NCI-H2171 (cell line): ENCODE data around the gene ZNF785.
"Not testable (repeated sequence)": the region's sequence is repeated elsewhere in the genome, so short reads cannot be mapped to it uniquely, and the experiment has no call there.

Experiments
- DNase-seq: peaks from one replicate; lab custom pipeline; 2025; lab: John Stamatoyannopoulos, UW

ZNF785 gene

DNA sequence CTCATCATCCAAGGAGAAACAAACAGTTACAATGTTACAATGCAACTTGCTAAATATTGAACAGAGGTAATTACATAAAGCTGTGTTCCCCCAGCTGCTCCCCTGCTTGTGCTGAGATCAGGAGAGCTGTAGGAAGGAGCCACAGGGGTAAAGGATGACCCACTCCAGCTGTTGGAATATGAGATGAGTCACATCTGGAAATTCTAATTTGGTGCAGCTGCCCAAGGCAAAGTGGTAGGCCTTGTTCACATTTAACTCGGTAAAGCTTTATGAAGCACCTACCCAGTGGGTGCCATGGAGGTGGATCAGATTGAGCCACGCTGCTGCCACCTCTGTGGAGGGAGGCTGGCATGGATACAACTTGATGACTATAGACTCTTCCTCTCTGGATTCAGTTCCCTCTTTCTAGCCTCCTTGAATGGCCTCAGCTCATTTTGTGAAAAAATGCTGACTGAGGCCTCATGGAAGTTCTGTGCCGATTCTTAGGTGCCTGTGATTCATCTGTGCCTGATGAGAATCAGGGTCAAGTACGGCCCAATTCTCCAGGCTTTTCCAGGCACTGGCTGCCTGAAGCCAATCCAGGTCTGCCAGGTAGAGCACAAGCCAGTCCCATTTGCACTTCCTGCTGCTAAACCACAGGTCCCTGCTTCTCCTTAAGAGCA, 17.2 kb upstream of the ZNF785 start:
- DNase-seq, result no peak

DNA sequence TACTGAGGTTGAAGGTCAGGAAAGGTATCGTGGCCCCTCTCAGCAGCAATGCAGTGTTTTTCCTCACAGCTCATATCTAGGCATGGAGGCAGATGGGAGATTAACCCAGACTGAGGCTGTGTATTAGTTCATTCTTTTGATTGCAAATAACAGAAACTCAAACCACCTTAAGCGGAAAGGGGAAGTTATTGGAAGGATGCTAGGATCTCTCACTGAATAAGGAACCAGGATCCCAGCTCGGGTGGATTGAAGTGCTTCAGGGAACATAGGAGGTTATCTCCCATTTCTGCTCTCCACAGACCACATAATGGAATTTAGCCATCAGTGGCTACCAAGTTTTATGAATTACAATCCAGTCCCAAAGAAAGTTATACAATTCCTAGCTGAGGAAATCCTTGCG, 16.5 kb upstream of the ZNF785 start:
- no peak for DNase-seq

DNA sequence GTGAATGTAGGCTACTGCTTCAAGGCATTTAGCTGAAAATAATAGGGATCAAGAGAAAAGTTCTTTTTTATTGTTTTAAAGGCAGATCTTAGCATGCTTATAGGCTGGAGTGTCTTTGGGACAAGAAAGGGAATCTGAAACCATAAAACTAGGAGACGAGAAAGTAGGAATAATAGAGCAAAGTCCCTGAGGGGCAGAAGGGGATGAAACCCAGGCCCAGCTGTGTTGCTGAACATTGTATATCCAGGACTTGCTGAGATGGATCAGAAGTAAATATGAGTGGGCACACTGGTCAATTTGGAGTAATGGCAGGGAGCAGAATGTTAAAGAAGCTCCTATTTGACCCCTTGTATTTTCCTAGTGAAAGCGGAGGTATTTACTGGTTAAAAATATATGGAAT, 15.4 kb upstream of the ZNF785 start:
- DNase-seq, result no peak

DNA sequence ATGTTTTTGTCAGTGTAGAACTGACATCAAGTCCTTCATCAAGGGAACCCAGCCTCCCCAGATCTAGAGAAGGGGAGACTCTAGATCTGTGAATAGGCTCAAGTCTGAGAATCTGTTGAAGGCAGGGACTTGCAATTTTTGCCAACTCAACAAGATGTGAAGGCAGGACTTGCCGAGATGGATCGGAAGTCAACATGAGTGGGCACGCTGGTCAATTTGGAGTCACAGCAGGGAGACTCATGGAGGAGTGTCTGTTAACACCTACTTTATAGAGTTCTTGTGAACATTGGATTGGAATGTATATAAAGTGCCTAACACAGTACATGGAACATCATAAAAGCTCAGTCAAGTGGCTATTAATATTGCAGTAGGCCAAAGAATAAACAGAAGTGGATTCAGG, 14.7 kb upstream of the ZNF785 start:
- DNase-seq, result no peak

DNA sequence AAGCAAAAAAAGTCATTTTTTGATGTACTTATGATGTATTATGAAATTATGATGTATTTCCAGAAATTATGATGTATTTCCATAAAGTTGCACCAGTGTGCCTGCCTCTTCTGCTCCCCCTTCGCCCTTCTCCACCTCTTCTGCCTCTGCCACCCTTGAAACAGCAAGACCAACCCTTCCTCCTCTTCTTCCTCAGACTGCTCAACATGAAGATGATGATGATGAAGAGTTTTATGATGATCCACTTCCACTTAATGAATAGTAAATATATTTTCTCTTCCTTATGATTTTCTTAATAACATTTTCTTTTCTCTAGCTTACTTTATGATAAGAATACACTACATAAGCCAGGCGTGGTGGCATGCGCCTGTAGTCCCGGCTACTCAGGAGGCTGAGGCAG, 7.4 kb upstream of the ZNF785 start:
- DNase-seq, result no peak

DNA sequence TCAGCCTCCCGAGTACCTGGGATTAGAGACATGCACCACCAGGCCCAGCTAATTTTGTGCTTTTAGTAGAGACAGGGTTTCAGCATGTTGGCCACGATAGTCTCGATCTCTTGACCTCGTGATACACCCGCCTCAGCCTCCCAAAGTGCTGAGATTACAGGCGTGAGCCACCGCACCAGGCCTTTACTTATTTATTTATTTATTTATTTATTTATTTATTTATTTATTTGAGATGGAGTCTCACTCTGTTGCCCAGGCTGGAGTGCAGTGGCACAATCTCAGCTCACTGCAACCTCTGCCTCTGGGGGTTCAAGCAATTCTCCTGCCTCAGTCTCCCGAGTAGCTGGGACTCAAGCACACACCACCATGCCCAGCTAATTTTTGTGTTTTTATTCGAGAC, 5.4 kb upstream of the ZNF785 start:
- not testable (repeated sequence) for DNase-seq

DNA sequence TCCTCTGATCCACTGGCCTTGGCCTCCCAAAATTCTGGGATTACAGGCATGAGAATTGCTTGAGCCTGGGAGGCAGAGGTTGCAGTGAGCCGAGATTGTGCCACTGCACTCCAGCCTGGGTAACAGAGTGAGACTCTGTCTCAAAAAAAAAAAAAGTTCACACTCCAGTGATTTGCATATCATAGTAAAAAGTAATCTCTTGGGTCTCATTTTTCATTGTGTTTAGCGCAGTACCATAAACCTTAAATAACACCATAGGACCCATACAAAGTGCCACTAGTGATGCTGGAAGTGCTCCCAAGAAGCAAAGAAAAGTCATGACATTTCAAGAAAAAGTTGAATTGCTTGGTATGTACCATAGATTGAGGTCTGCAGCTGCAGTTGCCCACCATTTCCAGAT, 4.1 kb upstream of the ZNF785 start:
- DNase-seq, result not testable (repeated sequence)

DNA sequence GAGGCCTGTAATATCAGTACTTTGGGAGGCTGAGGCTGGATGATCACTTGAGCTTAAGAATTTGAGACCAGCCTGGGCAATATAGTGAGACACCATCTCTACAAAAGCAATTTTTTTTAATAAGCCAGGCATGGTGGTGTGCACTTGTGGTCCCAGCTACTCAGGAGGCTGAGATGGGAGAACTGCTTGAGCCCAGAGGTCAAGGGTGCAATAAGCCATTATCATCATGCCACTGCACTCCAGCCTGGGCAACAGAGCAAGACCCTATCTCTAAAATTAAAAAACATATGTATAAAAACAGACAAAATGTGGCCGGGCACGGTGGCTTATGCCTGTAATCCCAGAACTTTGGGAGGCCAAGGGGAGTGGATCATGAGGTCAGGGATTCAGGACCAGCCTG, 3.2 kb upstream of the ZNF785 start:
- no peak for DNase-seq

DNA sequence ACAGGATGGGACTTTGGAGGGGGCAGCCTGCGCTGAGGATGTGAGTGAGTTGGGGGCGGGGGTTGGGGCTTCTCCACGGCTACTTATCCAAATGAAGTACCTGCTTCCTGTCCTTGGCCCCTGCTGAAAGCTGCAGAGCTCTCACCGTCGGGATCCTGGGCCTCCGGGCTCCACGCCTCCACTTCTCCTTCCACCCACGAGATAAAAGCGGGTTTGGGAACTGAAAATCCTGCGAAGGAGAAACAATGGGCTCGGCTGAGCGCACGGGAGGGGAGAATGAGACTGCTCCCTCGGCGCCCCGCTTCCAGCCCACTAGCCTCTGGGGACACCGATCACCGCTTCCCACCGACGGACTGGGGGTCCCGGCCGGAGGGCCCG, 486 bp downstream of the ZNF785 start:
- DNase-seq, result no peak

DNA sequence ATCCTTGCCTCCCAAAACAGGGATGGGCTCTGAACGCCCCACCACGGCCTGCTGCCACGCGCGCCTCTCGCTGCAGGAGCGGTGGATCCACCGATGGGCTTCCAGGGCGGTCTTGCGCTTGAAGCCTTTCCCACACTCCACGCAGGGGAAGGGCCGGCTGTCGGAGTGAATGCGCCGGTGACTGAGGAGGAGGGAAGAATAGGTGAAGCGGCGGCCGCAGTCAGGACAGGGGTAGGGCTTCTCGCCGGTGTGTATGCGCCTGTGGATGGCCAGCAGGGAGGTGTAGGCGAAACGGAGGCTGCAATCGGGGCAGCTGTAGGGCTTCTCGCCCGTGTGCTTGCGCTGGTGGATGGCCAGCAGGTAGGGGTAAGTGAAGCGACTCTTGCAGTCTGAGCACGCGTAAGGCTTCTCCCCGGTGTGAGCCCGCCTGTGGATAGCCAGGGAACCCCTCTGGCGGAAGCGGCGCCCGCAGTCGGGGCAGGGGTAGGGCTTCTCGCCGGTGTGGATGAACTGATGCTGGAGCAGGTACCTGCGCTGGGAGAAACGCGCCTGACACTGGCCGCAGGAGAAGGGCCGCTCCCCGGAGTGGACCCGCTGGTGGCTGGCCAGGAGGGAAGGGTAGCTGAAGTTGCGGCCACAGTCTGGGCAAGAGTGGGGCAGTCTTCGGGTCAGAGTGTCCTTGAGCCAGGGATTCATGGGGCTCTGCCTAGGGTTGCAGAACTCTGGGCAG, 2.7 kb downstream of the ZNF785 start:
- DNase-seq, result no peak

DNA sequence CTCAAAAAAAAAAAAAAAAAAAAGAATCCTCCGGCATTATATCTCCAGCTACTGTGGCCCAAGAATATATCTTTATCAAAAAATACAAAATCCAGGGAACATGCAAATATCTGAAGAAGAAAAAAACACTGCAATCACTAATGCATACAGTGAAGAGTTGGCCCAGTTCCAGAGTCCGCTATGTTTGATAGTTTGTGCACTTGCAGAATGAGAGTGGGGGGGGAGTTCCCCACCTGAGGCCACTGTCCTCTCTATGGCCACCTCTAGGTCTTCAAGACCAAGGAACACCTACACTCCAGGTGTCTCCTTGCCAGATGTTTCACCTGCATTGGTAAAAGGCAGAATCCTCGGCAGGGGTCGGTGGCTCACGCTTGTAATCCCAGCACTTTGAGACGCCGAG, 4.0 kb downstream of the ZNF785 start:
- DNase-seq, result no peak

DNA sequence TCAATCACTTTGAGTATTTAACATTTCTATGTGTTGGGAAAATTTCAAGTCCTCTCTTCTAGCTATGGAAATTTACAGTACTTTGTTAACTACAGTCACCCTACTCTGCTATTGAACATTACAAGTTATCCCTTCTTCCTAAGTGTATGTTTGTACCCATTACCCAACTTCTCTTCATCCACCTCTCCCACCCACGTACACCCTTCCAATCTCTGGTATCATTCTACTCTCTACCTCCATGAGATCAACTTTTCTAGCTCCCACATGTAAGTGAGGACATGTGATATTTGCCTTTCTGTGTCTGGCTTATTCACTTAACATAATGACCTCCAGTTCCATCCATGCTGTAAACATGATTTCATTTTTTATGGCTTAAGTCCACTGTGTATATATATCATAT, 10.8 kb downstream of the ZNF785 start:
- DNase-seq, result no peak

DNA sequence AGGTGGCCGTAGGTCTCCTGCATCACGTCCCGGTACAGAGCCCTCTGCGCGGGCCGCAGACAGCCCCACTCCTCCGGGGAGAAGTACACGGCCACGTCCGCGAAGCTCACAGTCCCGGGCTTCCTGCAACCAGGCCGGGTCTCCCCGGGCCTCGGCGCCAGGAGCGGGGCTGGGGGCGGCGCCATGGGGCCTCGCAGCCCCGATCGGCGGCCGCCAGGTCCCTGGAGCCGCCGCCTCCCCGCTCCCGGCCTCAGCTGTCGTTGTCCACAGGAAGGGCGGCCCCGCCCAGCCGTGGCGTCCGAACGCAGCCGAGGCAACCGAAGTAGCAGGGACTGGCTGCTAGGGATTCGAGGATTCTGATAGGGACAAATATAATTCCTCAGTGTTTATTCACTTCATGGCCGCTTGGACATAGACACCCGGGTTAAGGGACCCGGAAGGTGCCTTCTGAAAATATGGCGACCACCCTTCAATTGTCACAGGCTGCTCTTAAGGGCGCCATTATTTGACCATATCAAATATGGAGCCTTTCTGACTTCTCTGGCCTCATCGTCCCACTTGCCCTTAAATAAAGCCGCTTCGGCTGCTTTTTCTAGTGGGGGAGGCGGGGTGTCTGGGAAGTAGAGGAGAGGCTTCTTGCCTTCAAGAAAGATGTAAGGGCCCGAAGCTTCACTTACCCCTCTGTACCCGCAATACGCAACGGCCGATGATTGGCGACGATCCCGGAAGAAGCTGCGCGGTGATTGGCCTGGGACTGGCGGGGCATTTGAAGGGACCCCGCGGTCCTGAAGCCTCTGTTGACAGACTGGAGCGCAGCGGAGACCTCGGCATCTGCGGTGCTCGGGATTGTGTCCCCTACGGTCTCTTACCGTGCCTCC, 13.8 kb downstream of the ZNF785 start, which contains the start of gene ZNF688:
Gene ZNF688 (minus strand): TSS at position 270 of the 878 bp plus-strand sequence. CDS start 85 bp downstream, at position 185.
- peak; percentile 97 for DNase-seq

DNA sequence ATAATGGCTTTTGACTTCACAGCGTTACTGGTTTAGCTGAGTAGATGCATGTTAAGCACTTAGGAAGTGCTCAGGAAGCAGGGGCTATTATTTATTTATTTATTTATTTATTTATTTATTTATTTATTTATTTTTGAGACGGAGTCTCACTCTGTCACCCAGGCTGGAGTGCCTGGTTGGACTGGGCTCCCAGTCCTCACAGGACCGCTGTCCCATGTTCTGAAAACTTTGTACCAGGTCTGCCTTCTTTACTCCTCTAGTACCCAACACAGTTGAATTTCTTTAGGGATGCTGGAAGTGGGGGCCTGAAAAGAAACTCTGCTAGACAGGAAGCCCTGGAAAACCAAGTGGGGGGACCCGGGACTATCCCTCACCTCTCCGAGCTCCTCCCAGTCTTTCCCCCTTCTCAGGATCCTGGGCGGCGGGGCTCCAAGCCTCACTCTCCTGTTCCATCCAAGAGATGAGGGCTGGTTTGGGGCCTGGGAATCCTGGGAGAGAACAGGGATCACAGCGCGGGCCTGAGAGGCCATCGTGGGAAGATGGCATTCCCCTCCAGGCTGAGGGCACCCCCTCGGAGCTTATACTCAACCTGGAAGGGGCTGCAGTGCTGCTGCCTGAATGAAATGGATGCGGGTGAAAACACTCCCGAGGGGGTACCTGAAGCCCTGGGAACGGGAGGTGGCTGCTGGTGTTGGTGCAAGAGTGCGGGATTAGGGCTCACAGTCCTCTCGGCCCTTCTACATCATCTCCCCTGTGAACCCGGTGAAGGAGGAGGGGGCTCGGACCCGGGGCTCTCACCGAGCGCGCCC, 14.7 kb downstream of the ZNF785 start:
- no peak for DNase-seq

DNA sequence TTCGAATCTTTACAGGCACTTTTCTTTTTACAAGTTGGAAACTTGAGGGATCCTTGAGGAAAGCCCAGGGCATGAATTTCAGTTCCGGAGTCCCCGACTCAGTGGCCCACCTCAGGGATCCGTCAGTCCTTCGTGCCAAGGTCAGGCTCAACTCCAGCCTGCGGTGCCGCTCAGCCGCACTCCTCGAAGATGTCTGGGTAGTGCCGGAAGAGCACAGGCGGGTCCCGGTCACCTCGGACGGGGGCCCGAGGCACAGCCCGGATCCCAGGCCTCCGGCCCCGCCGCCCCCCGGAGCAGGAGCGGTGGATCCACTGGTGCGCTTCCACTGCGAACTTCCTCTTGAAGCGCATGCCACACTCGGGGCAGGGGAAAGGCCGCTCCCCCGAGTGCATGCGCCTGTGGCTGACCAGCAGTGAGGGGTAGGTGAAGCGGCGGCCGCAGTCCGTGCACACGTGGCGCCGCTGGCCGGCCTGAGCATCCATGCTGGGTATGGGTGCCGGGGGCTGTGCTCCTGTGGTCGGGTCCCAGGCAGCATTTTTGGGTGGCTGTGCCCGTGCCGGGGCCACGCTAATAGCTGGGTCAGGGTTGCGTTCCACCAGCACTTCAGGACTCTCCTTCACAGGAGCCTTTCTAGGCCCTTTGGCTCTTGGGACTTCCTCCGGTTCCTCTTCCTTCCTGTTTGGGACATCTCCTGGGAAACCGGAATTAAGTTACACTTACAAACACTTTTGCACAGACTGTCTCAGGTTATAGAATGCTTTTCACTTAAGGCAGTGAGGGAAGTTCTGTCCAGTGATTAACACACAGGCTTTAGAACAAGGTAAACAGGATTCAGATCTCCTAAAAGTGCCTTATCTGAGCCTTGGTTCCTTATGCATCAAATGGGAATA, 15.5 kb downstream of the ZNF785 start:
- DNase-seq, result no peak

DNA sequence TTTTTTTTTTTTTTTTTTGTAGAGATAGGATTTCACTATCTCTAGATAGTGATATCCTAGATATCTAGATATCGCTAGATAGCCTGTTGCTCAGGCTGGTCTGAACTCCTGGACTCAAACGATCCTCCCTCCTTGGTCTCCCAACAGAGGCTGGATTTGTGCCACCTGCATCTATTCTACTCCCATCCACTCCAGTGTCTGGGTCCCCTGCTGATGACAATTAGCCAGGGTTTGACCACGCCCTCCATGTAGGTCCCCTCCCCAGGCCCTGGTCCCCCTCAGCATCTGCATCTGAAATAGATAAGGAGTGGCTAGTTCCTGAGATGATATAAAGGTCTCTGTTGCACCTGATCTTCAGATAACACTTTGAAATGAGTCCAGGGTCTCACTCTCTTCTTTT, 16.2 kb downstream of the ZNF785 start:
- DNase-seq, result no peak

DNA sequence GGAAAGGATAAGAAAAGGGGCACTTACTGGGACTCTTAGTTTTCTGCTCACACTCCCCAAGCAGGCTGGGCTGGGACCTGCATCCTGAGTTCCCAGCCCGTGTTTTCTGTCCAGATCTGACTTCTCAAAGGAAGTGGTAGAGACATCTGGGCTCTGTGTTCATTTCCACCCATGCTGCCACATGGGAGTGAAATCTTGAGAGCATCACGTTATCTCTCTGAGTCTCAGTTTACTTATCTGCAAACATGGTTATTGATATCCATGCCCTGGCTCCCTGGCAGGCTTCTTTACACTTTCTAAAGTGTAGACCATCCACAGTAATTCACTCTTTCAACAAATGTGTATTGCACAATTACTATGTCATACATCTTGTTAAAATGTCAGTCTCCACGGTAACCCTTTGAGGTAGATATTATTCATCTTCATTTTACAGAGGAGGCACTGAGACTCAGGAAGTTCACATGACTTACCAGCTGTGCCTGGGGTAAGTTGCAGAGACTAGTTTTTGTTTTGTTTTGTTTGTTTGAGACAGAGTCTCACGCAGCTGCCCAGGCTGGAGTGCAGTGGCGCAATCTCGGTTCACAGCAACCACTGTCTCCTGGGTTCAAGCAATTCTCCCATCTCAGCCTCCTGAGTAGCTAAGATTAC, 17.4 kb downstream of the ZNF785 start:
- no peak for DNase-seq

DNA sequence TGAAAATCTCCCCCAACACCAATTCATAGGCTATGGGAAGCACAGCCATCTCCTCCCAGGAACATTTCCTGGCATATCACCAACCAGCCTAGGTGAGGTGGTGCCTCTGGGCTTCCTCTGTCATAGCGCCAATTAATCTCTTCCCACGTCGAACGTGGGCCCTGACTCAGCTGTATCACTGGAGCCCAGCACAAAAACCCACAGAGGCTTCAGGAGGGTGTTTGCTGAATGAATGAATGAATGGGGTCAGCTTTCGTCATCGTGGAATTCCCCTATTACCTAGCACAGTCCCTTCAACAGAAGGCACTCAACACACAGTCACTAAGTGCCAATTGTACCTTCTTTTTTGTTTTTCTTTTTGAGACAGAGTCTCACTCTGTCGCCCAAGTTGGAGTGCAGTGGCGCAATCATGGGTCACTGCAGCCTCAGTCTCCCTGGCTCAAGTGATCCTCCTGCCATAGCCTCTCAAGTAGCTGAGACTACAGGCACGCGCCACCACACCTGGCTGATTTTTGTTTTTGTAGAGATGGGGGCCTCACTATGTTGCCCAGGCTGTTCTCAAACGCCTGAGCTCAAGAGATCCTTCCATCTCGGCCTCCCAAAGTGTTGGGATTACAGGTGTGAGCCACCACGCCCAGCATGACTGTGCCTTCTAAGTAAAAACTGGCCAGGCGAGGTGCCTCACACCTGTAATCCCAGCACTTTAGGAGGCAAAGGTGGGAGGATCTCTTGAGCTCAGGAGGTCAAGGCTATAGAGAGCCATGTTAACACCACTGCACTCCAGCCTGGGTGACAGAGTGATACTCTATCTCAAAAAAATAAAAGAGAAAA, 18.1 kb downstream of the ZNF785 start:
- no peak for DNase-seq

DNA sequence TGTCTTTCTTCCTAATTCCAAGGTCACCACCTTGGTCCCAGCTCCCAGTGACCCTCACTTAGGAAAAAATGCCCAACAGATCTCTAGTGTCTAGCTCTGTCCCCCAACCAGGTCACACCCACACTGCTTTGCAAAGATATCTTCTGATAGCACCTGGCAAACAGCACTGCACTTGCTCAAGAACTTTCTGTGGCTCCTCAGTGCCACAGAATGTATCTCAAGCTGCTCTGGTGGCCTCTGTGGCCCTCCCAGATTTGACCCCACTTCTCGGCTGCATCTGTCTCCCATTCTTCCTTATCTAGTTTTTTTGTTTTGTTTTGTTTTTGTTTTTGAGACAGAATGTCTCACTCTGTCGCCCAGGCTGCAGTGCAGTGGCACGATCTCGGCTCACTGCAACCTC, 19.0 kb downstream of the ZNF785 start:
- no peak for DNase-seq

DNA sequence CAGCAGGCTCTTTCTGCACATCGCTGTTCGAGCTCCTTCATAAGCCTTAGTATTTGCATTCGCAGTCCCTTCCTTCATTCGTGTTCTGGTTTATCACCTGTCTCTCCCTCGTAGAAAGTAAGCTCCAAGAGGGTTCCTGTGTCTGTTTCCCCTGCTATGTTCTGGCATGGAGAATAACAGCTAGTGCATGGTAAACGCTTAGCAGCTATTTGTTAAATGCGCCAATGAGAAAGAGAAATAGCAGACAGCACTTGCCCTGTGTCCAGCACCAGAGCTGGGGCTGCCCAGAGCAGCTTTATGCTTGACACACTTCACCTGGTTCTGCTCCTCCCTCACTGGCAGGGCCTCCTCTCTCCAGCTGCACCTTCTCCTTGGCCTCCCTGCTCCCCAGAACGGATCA, 19.5 kb downstream of the ZNF785 start:
- DNase-seq, result no peak
